ENCODE measurements around the gene SPDYE9.
"Not testable (repeated sequence)": the region's sequence is repeated elsewhere in the genome, so short reads cannot be mapped to it uniquely, and the experiment has no call there.

Gene SPDYE9, protein sequence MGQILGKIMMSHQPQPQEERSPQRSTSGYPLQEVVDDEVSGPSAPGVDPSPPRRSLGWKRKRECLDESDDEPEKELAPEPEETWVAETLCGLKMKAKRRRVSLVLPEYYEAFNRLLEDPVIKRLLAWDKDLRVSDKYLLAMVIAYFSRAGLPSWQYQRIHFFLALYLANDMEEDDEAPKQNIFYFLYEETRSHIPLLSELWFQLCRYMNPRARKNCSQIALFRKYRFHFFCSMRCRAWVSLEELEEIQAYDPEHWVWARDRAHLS

DNA sequence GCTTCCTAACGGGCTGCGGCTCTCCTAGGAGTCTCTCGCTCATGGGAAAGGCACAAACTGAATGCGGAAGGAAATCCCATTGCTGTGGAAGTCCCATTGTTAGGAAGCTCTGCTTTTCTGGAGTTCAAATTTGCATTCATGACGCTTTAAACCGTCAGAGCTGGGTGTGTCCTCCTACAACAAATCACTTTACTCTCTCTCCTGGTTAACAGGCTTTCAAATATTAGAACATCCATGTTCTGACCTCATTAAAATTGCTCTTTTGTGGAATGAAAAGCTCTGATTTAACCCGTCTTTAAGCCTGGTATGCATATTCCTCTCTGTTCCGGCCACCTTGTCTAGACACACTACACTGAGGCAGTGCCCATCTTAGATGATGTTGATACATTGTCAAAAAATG lies at the start of gene SPDYE9:
SPDYE9 (minus strand) TSS at position 101 of the 400 bp plus-strand sequence. CDS start 1,800 bp downstream, outside the sequence.
- not testable (repeated sequence) for DNase-seq

- not testable (repeated sequence) for DNase-seq
Observed at GRCh38 chr7:73134866-73135265, 49.0 kb upstream of the SPDYE9 start.

GRCh38 chr7:73132651-73133217 lies 46.9 kb upstream of the SPDYE9 start:
- DNase-seq, result not testable (repeated sequence)

DNA sequence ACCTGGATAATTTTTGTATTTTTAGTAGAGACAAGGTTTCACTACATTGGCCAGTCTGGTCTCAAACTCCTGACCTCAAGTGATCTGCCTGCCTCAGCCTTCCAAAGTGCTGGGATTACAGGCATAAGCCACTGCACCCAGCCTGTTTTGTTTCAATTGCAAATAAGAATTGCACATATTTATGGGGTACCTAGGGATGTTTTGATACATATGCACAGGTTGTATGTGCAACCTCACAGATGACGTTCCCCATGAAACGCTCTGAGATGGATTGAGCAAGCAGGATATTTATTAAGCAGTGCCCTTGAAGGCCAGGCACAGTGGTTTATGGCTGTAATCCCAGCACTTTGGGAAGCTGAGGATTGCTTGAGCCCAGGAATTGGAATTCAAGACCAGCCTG lies 44.8 kb upstream of the SPDYE9 start:
- not testable (repeated sequence) for DNase-seq

DNA sequence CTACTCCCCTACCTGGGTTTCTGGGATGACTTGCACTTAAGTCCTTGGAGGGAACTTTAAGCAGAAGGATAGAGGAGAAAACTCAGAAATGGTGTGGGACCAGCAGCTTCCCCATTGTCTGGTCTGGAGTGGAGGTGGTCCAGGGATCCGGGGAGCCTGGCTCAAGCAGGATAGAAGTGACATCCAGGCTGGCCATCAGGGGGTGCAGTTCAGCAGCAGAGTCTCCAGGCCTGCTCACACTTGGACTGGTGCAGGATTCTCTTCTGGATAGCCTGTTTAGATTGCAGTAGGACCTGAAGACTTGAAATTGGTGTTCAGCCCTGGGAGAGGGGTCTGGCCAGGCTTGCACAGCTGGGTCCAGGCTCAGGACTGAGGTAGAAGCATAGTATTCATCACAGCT lies 38.3 kb upstream of the SPDYE9 start:
- DNase-seq, result not testable (repeated sequence)

DNA sequence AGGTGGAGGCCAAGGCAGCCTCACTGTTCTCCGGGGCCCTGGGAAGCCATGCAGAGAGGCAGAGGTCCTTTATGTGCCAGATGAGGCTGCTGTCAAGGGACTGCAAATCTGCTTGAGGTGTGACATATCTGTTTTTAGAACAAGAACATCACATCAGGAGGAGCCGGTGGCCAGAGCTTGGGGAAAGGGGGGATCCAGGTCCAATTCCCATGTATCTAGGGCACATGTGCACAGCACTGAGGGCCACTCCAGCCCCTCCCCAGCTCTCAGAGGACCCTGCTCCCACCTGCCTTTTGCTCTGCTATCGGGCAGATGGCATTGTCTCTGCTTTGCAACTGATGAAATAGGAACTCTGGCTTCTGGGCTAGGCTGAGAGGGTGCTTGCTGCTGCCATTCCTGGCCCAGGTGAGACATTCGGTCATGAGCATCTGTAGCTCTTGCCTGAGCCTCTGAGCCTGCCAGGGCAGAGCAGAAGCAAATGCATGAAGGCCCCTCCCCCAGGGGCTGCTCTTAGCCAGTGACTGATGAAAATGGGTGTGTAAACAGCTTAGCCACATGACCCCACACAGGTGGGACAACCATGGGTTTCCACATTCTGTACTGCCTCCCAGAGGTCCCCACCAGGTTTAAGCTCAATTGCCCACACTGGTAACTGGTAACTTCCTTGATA lies 37.1 kb upstream of the SPDYE9 start:
- DNase-seq, result not testable (repeated sequence)

- not testable (repeated sequence) for DNase-seq
Observed at GRCh38 chr7:73118155-73118554, 32.3 kb upstream of the SPDYE9 start.

DNA sequence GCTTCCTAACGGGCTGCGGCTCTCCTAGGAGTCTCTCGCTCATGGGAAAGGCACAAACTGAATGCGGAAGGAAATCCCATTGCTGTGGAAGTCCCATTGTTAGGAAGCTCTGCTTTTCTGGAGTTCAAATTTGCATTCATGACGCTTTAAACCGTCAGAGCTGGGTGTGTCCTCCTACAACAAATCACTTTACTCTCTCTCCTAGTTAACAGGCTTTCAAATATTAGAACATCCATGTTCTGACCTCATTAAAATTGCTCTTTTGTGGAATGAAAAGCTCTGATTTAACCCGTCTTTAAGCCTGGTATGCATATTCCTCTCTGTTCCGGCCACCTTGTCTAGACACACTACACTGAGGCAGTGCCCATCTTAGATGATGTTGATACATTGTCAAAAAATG lies 28.0 kb downstream of the SPDYE9 start, which contains the start of gene SPDYE11:
SPDYE11 (minus strand) TSS at position 101 of the 400 bp plus-strand sequence. CDS start 1,800 bp downstream, outside the sequence.
- DNase-seq, result not testable (repeated sequence)

DNA sequence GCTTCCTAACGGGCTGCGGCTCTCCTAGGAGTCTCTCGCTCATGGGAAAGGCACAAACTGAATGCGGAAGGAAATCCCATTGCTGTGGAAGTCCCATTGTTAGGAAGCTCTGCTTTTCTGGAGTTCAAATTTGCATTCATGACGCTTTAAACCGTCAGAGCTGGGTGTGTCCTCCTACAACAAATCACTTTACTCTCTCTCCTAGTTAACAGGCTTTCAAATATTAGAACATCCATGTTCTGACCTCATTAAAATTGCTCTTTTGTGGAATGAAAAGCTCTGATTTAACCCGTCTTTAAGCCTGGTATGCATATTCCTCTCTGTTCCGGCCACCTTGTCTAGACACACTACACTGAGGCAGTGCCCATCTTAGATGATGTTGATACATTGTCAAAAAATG lies 56.2 kb downstream of the SPDYE9 start, which contains the start of gene SPDYE8:
SPDYE8 (minus strand) TSS at position 101 of the 400 bp plus-strand sequence. CDS start 1,800 bp downstream, outside the sequence.
- not testable (repeated sequence) for DNase-seq
